Renal cortical epithelial cell (primary cell): ENCODE measurements around the gene MACROH2A2. TPM values are rescaled to one million over a fixed set of nuclear protein-coding genes. Genes with fewer than 3 reads are reported as not detected.
A peak's percentile ranks its signal among the peaks of the same experiment; 100 is the strongest.
"Not testable (repeated sequence)": the region's sequence is repeated elsewhere in the genome, so short reads cannot be mapped to it uniquely, and the experiment has no call there.

ENCODE experiments used
- DNase-seq: peaks from one replicate; pipeline ENCODE4 v3.0.0-alpha.2; 2011; ENCODE audit warnings: low read depth
- total RNA-seq: library from RNA; depleted of rRNA; stranded (reverse); fragments of >200 nt; gene quantifications from 2 replicates; pipeline ENCODE4 v1.2.3, GENCODE V29; 2014

MACROH2A2 gene
- total RNA-seq, 1 donor from 2014 or later: 28.0 TPM

GRCh38 chr10:70101068-70101562, 48.5 kb downstream of the MACROH2A2 start:
- not testable (repeated sequence) for DNase-seq

GRCh38 chr10:70101668-70102067, 49.0 kb downstream of the MACROH2A2 start:
- no peak for DNase-seq

DNA sequence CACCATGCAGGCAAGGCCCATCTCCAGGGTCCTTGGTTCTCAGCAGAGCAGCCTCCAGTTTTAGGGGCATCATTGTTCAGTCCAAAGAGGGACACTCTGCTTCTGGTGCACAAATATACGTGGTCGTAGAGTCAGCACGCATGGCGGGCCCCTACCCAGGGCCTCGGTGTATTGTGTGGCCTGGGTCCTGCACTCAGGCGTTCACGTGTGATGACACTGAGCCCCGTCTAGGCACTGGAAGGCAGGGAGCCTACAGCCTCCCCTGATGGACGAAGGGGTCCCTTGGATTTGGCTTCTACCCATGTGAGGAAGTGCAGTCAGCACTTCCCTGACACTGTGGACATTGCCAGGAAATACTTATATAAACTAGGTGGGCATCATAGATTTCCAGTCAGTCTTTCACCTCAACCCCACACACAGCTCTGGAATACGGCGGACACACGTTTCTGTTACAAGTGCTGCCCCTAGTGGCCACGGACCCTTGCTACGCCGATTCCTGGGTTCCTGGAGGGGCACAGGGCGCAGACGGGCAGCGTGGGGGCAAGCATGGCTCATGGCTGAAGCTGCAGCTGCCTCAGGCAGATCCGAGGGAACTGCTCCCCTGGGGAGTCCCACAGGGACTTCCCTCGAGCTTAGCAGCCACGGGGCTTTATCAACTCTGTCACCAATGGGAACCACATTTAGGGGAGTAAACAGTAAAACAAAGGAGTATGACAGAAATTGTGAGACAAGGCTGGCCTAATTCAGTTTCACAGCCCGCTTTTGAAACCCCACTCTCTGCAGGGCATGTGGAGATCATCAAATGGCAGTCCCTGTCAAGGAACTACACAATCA, 54.5 kb downstream of the MACROH2A2 start:
- no peak for DNase-seq

- no peak for DNase-seq
These were observed 56.6 kb downstream of the MACROH2A2 start for GRCh38 chr10:70109064-70109729.

DNA sequence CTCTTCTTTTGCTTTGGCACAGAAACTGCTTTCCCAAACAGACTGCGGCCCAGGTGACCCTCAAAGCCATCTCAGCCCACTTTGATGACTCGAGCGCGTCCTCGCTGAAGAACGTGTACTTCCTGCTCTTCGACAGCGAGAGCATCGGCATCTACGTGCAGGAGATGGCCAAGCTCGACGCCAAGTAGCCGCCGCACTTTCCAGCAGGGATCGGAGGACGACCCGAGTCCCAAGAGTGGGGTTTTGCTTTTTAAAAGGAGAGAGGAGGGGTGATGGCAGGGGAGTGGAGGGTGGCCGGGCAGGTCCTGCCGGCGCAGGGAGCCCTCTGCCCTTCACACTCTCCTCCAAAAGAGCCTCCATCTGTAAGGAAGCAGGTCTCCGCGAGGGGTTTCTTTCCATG, 58.9 kb downstream of the MACROH2A2 start:
- DNase-seq: no peak

DNA sequence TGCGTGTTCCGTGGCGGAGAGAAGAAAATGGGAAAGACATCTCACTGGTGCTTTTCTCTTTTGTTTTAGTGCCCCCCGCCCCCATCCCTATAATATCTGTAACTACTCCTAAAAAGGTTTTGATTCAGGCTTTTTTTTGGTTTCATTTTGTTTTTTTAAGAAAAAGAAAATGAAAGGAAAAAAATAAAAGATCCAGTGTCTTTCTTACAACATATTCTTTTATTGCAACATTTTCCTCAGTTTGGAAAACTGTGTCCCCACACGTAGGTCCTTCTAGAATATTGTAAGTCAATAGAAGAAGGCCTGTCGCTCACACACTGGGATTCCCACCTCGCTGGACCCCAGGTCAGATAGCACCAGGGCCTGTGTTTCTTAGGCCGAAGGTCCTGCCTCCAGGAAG, 59.4 kb downstream of the MACROH2A2 start:
- no peak for DNase-seq

DNA sequence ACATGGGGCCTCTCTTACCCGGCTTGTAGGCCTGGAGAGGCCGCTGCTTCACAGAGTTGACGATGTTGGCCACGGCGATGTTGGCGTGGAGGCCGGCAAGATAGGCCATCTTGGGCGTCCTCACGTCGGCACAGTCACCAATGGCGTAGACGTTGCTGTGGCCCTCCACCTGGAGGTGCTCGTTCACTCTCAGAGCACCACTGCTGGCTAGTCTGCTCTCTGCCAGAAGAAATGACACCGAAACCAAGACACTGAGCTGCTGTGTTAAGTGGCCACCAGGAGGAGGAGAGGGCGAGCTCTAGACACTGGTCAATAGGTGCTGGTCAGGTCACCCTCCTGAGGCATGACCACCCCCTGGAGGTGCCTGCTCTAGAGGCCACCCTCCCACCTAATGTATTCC, 62.3 kb downstream of the MACROH2A2 start:
- no peak for DNase-seq

DNA sequence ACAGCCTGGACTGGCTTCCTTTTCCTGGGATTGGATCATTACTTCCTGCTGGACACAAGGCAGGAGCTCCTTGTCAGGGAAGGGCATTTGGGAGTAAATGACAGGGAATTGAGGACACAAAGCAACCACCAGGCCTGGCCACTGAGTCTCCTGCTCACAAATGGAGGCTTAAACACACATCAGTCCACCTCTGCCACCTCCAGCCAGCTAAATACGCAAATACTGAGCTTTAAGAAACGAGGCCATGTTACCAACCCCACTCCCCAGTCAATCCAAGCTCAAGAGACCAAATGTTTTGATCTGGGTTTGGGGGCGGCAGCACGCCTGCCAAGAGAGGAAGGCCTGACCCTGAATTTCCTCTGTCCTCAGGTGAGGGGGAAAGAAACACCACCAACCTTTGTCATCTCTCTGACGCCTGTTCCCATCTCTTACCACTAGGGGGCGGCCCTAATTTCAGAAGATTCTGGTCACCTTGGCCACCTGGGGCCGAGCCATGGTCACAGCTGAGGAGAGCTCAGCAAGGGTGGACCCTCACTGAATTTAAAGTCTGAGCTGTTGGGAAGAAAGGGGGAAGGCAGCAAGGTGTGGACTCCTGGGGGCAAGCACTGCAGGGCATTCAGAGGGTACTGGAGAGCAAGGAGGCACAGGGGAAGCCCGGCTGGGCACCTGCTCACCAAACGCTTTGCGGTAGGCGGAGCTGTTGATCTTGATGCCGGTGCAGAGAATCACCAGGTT, 63.5 kb downstream of the MACROH2A2 start:
- no peak for DNase-seq

- DNase-seq: no peak
These were observed 65.0 kb downstream of the MACROH2A2 start for GRCh38 chr10:70117646-70118045.

DNA sequence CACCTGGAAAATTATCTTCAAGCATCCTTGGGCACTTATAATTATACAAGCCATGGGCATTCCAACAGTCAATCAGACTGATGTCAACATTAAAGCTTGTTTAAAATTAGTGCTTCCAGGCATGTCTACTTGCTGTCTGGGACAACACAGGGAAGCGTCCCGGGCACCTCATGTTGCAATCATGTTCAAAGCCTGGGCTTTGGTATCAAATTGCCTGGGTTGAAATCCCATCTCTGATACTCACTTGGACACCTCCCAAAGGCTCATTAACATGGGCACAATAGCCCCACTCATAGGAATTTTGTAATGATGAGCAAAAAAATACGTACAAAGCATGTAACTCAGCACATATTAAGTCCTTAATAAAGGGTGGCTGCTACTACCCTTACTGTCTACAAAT, 65.5 kb downstream of the MACROH2A2 start:
- DNase-seq: no peak

DNA sequence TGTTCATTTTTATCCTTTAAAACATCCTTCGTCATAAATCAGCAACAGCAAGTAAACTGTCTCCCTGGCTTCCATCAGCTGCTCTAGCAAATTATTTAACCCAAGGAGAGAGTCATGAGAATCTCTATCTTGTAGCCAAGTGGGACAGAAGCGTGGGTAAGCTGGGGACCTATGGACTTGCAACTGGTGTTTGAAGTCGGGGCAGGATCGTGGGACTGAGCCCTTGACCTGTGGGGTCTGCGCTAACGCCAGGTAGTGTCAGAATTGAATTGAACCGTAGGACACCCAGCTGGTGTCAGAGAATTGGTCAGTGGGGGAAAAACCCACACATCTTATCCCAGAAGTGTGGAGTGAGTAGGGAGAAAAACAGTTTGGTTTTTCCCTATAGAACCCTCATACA, 66.6 kb downstream of the MACROH2A2 start:
- no peak for DNase-seq

DNA sequence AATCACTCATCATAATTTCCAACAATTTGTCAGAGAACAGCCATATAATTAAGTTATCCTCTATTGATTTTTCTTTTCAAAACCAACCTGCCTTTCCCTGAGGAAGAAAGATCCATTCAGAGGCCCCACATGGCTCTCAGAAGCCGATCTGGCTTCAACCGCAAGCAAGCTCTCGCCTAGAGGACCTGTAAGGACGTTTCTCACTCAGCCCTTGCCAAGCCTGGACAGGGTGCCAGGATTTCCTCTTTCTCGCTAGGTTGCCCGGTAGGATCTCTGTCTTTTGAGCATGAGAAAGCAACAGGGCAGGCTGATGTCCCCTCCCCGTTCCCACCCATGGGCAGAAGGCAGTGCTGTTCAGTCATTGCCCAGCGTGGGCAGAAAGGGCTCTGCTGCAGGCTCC, 67.0 kb downstream of the MACROH2A2 start:
- DNase-seq: no peak

DNA sequence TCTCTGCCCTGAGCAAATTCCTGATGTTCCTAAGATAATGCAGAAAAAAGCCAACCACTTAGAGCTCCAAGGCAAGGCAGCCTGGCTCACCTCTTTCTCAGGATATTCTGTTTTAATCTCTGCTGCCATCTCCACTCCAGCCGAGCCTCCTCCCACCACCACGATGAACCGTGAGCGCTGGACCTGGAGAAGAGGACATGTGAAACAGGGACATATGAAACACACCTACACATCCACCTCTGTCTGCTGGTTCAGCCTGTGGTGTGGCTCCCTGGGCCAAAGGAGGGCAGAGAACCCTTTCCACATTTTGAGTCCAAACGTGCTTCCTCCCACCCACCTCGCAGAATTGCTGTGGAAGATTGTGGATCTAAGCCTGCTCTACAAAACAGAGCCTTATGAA, 67.8 kb downstream of the MACROH2A2 start:
- no peak for DNase-seq

- no peak for DNase-seq
These were observed 68.8 kb downstream of the MACROH2A2 start for GRCh38 chr10:70121281-70121949.

DNA sequence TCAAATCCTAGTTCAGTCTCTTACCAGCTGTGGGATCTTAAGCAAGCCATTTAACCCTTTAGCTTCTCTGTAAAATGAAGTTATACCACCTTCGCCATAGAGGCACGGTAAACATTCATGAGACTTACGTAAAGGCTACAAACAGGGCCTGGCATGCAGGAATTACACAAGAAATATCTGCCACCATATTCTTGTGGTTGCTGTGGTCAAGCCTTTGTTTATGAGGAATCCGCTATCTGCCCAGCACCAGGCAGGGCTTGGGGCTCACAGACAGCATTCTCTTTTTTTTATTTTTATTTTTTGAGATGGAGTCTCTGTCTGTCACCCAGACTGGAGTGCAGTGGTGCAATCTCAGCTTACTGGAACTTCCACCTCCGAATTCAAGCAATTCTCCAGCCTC, 70.1 kb downstream of the MACROH2A2 start:
- DNase-seq: peak; percentile 23

DNA sequence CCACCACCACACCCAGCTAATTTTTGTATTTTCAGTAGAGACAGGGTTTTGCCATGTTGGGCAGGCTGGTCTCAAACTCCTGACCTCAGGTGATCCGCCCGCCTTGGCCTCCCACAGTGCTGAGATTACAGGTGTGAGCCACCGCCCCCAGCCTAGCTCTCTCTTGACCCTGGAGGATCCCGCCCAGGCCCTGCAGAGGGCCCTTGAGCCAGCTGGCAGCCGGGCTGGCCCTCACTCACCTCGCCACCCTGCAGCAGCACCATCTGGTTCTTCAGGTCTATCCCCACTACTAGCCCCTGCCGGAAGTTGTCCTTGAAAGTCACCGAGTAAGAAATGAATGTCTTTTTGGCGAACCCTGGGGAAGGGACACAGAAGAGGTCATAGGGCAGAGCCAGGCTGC, 70.5 kb downstream of the MACROH2A2 start:
- DNase-seq: not testable (repeated sequence)

- DNase-seq: no peak
These were observed 71.2 kb downstream of the MACROH2A2 start for GRCh38 chr10:70123817-70124216.

- no peak for DNase-seq
These were observed 71.8 kb downstream of the MACROH2A2 start for GRCh38 chr10:70124415-70124814.

DNA sequence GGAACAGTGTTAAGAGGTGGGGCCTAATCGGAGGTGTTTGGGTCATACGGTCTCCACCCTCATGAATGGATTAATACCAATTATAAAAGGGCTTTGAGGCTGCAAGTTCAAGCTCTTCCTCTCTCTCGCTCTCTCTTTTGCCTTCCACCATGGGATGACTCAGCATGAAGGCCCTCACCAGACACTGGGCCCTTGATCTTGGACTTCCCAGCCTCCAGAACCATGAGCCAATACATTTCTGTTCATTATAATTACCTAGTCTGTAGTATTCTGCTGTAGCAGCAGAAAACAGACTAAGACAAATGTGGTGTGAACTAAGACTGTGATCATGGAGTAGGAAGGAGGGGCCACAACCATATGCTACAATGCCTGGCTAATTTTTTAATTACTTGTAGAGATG, 72.3 kb downstream of the MACROH2A2 start:
- no peak for DNase-seq

DNA sequence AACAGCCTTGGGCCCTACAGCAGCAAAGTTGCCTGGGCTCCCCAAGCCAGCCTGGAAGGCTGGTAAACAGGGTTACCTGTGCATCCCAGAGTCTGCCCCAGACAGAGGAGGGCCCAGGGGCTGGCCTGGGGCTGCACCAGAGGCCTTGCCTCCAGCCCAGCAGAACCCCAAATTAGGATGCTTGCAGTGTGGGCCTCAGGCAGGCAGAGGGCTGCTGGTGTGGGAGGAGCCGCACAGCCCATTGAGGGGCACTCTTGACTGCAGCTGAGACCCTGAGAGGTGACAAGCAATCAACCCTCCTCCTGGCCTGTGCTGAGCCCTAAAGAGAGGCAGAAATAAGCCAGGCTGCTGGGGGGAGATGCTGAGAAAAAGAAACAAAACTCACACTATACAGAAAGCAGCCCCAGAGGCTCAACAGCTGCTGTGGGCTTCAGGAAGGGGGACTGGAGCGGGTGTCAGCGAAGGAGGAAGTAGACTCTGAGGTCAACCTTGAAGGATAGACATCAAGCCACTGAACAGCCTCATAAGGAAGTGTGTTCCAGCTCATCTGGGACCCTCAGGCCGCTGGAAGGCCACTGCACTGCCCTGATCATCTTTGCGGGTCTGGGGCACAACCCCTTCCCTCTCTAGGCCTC, 73.4 kb downstream of the MACROH2A2 start:
- DNase-seq: no peak

- no peak for DNase-seq
These were observed 74.2 kb downstream of the MACROH2A2 start for GRCh38 chr10:70126700-70127395.
